GM19099 (cell line): ENCODE data around the gene PTH2R.

Experiments used
- POLR2A ChIP-seq: IDR thresholded peaks from 3 replicates; pipeline ENCODE4 v1.6.1; 2011; ENCODE audit warnings: low read depth; ENCODE audit not compliant: insufficient read length; ENCODE audit errors: extremely low read depth

PTH2R gene

GRCh38 chr2:208375491-208376068 is 31.0 kb upstream of the PTH2R start:
- no peak for TF ChIP-seq POLR2A

GRCh38 chr2:208379192-208379591 is 27.4 kb upstream of the PTH2R start:
- TF ChIP-seq POLR2A, result no peak

DNA sequence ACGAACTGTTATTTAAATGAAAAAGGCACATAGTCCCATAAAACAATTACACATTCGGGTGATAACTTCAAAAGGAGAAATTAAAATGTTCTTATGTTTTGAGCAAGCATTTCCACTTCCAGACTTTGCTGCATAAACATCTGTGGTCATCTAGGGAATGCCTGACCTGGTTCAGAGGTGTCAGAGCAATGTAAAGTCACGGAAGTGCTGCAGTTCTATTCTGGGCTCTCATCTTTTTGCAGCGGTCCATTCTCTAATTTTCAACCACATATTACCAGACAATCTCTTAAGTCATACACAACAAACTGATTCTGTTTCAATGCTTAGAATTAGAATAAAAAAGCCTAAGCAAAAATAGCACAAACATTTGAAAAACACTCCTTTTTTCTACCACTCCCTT is 22.0 kb upstream of the PTH2R start:
- no peak for TF ChIP-seq POLR2A

- no peak for TF ChIP-seq POLR2A
These were observed 20.1 kb upstream of the PTH2R start for GRCh38 chr2:208386541-208386940.

DNA sequence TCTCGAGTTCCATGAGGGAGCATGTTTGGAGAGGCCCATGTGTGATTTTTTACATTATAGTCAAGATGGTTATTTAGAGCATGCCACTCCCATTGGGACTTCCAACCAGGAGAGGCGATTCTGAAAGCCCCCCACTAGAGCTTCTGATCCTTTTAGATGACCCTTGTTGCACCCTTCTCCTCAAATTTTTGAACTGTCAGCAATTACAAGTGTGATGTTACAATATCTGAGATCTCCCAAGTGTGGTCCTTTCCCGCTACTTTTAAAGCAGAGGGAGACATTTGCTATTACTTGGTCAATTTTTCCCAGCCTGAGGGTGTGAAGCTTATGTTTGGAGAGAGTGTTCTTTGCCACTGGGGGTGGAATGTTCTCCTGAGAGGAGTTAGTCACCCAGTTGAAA is 16.7 kb upstream of the PTH2R start:
- TF ChIP-seq POLR2A, result no peak

DNA sequence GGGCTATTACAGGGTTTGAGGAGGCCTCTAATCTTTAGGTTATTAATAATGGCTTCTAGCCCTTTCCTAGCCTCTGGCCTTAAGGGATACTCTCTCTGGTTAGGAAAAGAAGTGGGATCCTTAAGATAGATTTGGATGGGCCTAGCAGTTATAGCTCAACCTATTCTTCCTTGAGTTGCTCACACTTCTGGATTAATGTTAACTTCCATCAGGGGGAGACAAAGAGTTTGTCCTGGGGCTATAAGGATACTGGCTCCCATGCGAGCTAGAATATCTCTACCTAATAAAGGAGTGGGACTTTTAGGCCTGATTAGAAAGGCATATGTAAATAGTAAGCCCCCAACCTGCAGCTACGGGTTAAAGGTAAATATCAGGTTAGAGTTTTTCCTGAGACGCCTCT is 14.3 kb upstream of the PTH2R start:
- TF ChIP-seq POLR2A, result no peak

DNA sequence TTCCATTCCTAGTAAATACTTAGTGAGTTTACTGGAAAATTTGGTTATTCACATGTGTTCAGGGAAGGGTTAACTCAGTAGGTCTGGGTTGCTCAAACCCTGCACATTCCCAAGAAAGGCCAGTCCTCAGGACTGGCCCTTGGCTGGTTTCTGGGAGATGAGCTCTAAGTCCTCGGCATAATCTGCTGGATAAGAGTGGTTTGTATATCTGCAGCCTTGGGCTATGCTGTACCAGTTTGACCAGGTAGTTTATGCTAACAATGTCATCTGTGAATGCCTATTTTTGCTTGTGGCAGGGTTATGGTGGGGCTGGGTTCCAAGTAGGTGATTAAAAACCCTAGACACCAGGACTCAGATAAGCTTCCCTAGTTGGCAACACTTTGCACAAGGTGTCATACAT is 7.4 kb upstream of the PTH2R start:
- no peak for TF ChIP-seq POLR2A

DNA sequence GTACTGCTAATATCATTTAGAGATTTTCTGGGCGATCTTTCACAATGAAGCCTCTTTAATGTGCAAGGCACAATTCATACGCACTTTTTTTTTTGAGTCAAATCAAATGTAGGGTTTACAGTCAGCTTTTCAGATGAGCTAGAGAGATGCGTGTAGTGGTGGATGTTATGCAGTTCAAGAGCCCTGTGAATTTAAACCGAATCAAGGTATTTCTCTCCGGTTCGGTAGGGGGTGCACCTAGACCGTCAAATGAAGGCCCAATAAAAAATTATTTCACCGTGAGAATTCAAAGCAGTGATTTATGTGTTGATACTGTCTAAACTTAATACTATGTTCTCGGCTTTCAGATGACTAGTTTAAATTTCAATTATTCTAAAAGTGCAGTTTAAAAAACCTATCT is 1.1 kb downstream of the PTH2R start:
- TF ChIP-seq POLR2A, result no peak

DNA sequence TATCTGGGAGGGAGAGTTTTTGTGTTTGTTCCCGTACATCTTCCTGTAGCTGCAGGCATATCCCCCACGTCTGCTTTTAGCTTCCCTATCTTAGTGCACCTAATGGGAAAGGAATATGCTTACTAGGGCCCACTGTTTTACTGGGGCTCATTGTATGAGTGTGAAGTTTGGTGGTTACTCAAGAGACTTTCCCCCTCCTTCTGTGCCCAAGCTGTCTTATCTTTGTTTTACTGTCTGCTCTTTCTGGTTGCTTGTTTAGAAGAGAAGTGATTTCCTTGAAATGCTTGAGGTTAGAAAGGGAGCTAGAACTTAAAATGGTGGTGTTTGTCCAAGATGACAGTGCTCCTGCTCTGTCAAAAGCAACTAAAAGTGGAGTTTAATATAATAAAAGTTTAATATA is 7.3 kb downstream of the PTH2R start:
- TF ChIP-seq POLR2A, result no peak

DNA sequence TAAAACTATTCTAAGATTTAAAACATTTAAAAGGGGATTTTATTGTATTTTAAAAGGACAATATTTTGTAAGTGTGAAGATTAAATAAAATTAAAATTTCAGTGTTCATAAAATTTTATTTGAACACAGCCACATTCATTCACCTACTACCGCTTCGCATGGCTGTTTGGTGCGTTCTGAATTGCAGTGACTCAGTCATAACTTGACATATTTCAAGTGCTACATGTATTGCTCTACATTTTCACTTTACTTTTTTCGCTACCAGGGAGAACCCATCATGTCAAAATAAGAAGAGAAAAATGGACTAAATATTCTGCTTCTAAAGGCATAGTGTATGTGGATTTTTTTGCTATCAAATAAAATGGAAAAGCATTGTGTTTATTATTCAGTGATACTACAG is 8.7 kb downstream of the PTH2R start:
- TF ChIP-seq POLR2A, result no peak

DNA sequence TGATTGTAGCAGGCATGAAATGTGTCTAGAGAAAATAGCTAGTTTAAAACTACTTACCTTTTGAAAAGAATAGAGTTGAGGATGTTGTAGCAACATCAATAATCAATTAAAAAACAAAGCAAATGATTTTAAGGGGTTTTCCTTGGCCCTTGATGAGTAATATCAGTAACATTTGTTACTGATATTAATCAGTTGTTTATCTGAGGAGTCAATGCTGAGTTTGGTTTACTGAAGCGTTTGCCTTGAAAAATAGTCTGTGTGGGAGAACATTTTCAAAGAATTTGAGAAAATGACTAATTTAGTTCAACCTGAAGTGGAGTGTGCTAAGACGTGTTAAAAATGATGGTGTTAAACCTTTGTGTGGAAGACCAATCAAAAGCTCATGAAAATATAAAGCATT is 9.3 kb downstream of the PTH2R start:
- TF ChIP-seq POLR2A, result no peak

- TF ChIP-seq POLR2A, result no peak
These were observed 19.9 kb downstream of the PTH2R start for GRCh38 chr2:208426412-208427045.

- TF ChIP-seq POLR2A, result no peak
These were observed 31.2 kb downstream of the PTH2R start for GRCh38 chr2:208437755-208438154.

DNA sequence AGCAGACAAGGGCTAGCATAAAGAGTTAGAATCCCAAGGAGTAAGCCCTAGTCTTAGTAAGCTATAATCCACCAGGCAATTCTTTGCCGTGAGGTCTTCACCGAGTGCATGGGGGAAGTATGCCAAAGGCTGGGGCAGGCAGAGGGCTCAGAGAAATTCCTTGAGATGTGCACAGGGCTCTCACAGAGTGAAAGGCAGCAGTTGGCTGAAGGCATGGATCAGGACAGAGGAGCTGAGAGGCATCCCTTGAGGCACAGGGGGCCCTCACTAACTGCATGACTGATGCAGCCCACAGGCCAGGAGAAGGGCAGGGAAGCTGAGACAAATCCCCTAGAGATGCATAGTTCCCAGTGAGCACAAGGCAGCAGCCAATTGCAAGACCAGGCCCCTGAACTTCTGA is 34.1 kb downstream of the PTH2R start:
- TF ChIP-seq POLR2A, result no peak

GRCh38 chr2:208441951-208442350 is 35.4 kb downstream of the PTH2R start:
- TF ChIP-seq POLR2A, result no peak

DNA sequence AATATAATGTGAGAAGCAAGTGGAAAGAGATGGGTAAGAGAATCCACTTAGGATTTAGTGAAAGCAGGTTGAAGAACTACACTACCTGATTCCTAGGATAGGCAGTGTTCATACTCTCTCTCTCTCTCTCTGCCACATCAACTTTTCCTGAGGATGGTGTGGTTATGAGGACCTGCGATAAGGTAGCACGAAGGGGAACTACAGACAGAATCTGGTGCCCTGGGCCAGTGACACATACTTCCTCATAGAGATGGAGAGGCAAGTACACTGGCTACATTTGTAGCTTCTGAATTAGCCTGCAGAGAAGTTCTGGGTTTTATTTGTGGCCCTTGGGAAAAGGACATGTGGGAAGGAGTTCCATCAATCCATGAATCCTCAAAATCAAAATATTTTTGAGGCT is 44.5 kb downstream of the PTH2R start:
- no peak for TF ChIP-seq POLR2A

GRCh38 chr2:208454861-208455260 is 48.3 kb downstream of the PTH2R start:
- TF ChIP-seq POLR2A, result no peak
